Lower lobe of right lung (tissue), 2 donors: ENCODE results near the gene PTPRD. TPM values are rescaled to one million over a fixed set of nuclear protein-coding genes. Genes with fewer than 3 reads are reported as not detected.

Source experiments
- ATAC-seq, 2 donors: fragments of 200-7000 bp; cut with Tn5 transposase; one replicate each; pipeline ENCODE4 v1.9.1; 2020 to 2022; ENCODE audit warnings: mild to moderate bottlenecking in 2 of 2, moderate library complexity in 2 of 2
- DNase-seq: peaks from one replicate; pipeline ENCODE4 v3.0.0-alpha.2; 2020
- H3K27ac ChIP-seq: fragments of 200-600 bp; one replicate; pipeline ENCODE4 v1.8.0; 2022
- H3K27me3 ChIP-seq: fragments of 200-600 bp; one replicate; pipeline ENCODE4 v1.8.0; 2022; ENCODE audit warnings: low read depth
- H3K36me3 ChIP-seq: fragments of 200-600 bp; one replicate; pipeline ENCODE4 v1.8.0; 2022; ENCODE audit warnings: mild to moderate bottlenecking
- H3K4me1 ChIP-seq: fragments of 200-600 bp; one replicate; pipeline ENCODE4 v1.8.0; 2022
- H3K4me3 ChIP-seq: fragments of 200-600 bp; one replicate; pipeline ENCODE4 v1.8.0; 2022; ENCODE audit warnings: mild to moderate bottlenecking
- H3K9me3 ChIP-seq: fragments of 200-600 bp; one replicate; pipeline ENCODE4 v1.8.0; 2022
- intact Hi-C: fragments of 100-400 bp; cut with DNase I; formaldehyde crosslinking; loops from one replicate; pipeline ENCODE4 v1.11.0; 2022
- total RNA-seq: library from RNA; stranded (reverse); fragmentation: NEBNext Ultra II Directional; extraction: Animal tissue kit (Norgen Biotek cat#: 25700); gene quantifications from one replicate; pipeline ENCODE4 v1.2.1, GENCODE V29; 2021
- TF ChIP-seq, protein P1 (sequence below): fragments of 200-600 bp; IDR thresholded peaks from one replicate; pipeline ENCODE4 v1.8.0; 2022; ENCODE audit warnings: antibody characterized with exemption, mild to moderate bottlenecking
- donor health status: DM: no; HTN: yes; CAD: no; lungs with severe emphysema.

PTPRD gene
- total RNA-seq, 1 donor from 2014 or later, result 17.2 TPM

DNA sequence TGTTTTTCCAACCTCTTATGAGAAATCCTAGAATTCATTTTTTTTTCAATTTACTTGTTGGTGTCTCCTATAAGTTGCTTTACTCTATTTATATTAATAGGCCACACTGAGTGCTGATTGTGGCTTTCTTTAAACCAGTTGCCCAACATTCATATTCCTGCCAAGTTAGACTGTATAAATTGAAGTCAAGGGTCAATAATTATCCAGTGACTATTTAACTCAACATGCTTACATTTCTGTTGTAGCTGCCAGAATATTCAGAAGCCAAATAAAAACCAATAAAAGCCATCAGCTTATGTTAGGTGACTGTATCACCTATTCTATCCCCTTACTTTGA, 169.0 kb downstream of the PTPRD start:
- Histone ChIP-seq H3K27ac (no peak overlapping the region), H3K27me3 (no peaks in the 10 kb centered on the region), H3K4me1 (no peaks in the 10 kb centered on the region), H3K4me3 (no peak overlapping the region), H3K9me3 (no peaks in the 10 kb centered on the region), H3K36me3 (no peaks in the 10 kb centered on the region)
- intact Hi-C loops, result no loop called here
- no peak for ATAC-seq
- no peak for DNase-seq
- TF ChIP-seq, protein P1, sequence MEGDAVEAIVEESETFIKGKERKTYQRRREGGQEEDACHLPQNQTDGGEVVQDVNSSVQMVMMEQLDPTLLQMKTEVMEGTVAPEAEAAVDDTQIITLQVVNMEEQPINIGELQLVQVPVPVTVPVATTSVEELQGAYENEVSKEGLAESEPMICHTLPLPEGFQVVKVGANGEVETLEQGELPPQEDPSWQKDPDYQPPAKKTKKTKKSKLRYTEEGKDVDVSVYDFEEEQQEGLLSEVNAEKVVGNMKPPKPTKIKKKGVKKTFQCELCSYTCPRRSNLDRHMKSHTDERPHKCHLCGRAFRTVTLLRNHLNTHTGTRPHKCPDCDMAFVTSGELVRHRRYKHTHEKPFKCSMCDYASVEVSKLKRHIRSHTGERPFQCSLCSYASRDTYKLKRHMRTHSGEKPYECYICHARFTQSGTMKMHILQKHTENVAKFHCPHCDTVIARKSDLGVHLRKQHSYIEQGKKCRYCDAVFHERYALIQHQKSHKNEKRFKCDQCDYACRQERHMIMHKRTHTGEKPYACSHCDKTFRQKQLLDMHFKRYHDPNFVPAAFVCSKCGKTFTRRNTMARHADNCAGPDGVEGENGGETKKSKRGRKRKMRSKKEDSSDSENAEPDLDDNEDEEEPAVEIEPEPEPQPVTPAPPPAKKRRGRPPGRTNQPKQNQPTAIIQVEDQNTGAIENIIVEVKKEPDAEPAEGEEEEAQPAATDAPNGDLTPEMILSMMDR, result no peak

DNA sequence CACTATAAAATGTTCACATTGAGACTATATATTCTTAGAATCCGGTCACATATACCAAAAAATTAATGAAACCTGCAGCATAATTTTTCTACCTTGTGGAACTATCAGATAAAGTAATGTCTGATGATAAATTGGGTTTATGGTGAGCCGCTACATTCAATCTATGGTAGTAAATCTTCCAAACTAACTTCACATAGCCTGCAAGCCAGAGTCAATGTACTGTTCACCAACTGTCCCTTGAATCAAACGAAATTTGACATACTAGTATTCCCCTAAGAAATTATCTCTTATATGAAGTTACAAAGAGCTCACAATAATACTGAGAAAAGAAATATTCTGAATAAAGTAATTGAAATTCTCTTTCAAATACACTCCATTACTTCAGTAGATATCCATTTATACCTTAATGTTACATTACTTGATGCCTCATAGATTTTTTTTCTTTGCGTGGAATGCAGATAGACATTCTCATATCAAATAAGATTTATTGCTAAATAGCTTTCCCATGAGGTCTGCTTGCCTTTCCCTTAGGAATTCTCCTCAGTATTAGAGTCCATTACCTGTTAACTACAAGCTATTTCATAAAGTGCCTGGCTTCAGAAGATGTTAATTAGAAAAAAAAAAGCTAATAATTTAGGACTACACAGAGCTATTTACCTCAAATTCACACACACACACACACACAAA, 169.5 kb downstream of the PTPRD start:
- DNase-seq (no peak), ATAC-seq (no peak)
- Histone ChIP-seq H3K9me3 (no peaks in the 10 kb centered on the region), H3K4me1 (no peaks in the 10 kb centered on the region), H3K4me3 (no peak overlapping the region), H3K36me3 (no peaks in the 10 kb centered on the region), H3K27me3 (no peaks in the 10 kb centered on the region), H3K27ac (no peak overlapping the region)
- TF ChIP-seq, protein P1, result no peak
- intact Hi-C loops, result no loop called here

DNA sequence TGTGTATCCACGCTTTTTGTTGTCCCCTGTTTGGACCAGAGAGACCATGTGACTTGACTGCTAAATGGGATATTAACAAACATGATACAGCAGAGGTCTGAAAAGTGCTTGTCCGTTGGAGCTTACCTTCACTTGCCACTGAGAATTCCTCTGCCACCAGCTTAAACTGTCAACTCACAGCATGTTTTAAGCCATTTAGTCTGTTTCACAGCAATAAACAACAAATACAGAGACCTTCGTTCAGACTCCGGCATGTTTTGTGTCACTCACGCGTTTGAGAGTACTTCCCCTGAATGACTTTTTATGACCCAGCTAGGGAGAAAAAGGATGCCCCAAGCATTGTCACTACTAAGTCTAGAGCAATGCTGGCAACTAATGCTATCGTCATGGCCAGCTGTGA, 173.8 kb downstream of the PTPRD start:
- no peak for ATAC-seq
- TF ChIP-seq, protein P1, result no peak
- Histone ChIP-seq H3K4me1 (no peaks in the 10 kb centered on the region), H3K4me3 (no peak overlapping the region), H3K9me3 (no peaks in the 10 kb centered on the region), H3K36me3 (no peaks in the 10 kb centered on the region), H3K27ac (no peak overlapping the region), H3K27me3 (no peaks in the 10 kb centered on the region)
- no peak for DNase-seq
- intact Hi-C loops, result no loop called here

DNA sequence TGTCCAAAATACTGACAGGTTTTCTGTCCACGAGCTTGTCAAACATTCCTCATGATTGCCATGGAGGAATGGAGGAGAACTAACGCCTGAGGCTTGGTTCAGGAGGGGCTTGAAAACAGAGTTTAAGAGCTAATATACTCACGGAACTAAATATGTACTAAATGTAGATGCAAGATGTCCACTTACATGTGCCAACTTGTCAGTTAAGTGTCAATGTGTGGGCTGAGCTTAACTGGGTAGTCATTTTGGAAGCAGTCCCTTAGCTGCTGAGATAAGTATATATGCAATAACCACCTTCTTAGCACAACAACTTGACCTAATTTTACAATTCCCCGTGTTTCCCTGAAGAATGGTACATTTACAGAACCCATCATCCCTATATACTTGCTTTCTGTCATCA, 176.0 kb downstream of the PTPRD start:
- Histone ChIP-seq H3K36me3 (no peaks in the 10 kb centered on the region), H3K27me3 (no peaks in the 10 kb centered on the region), H3K27ac (no peak overlapping the region), H3K4me1 (no peaks in the 10 kb centered on the region), H3K9me3 (no peaks in the 10 kb centered on the region), H3K4me3 (no peak overlapping the region)
- intact Hi-C loops, result no loop called here
- ATAC-seq, result no peak
- DNase-seq, result no peak
- TF ChIP-seq, protein P1, result no peak

DNA sequence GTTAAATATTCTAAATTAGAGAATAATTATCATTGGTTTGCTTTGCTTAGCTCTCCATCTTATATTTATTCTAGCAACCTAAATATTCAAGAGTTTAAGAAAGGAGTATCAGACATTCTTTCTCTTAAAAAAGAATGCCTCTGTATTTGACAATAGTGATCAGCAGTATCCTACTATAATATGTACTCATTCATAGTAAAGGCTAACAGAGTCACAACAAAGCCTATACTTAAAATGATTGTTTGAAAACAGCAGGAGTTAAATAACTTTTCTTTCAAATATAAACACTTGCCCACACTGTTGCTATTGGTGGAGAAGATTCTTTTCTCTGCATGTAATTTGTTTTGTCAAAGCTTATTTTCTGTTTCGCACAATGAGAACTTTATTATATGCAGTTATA, 178.4 kb downstream of the PTPRD start:
- Histone ChIP-seq H3K27ac (no peak overlapping the region), H3K27me3 (no peaks in the 10 kb centered on the region), H3K4me1 (no peaks in the 10 kb centered on the region), H3K4me3 (no peak overlapping the region), H3K36me3 (no peaks in the 10 kb centered on the region), H3K9me3 (no peaks in the 10 kb centered on the region)
- intact Hi-C loops, result no loop called here
- TF ChIP-seq, protein P1, result no peak
- ATAC-seq (no peak), DNase-seq (no peak)
